Fibroblast of skin of back (primary cell): ENCODE measurements around the gene PLXNC1.

Experiments
- DNase-seq: peaks from one replicate; pipeline ENCODE4 v3.0.0-alpha.2; 2013

Gene PLXNC1

GRCh38 chr12:94244165-94245133, 96.1 kb downstream of the PLXNC1 start:
- DNase-seq: peak; percentile 8

DNA sequence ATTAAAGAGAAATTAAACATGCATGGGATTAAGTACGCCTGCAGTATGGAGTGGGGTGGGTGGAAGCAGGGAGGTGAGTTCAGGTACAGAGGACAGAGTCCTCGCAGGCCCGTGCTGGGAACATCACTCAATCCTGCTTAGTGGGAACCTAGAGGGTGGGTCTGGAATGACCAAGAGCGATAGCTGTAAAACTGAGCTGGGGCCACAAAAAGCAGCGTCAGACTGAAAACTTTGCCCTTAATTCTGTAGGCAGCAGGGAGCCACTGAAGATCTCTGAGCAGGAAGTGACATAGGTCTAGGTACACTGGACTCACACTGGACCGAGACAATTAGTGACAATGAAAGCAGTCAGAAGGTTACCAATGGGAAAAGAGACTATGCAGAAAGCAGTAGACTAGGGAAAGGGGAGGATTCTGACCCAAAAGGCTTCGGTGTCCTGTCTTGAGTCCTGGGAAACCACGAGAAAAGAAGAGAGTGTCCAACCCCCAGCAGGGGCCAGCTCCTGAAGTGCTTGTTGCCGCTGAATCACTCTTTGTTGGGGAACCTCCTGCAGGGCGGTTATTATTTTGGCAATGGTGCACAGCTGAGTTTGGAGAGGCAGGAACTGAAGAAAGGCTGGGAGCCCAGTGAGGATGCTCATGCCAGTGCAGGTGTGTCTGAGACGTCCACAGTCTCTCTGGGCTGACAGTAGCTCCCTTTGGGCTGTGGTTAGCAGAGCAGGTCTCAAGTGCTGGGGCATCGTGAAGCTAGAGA, 97.4 kb downstream of the PLXNC1 start:
- no peak for DNase-seq

DNA sequence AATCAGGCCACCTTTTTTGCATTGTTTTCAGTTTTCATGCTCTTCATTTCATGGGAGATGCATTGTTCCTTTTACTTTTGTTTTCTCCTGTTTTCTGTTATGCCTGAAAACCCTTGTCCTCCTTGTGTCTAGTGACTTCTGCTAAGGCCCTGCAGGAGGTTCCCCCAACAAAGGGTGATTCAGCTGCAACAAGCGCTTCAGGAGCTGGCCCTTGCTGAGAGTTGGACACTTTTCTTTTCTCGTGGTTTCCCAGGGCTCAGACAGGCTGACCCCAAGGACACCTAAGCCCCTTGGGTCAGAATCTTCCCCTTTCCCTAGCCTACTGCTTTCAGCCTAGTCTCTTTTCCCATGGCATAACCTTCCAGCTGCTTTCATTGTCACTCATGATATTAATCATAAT, 98.9 kb downstream of the PLXNC1 start:
- DNase-seq: no peak

DNA sequence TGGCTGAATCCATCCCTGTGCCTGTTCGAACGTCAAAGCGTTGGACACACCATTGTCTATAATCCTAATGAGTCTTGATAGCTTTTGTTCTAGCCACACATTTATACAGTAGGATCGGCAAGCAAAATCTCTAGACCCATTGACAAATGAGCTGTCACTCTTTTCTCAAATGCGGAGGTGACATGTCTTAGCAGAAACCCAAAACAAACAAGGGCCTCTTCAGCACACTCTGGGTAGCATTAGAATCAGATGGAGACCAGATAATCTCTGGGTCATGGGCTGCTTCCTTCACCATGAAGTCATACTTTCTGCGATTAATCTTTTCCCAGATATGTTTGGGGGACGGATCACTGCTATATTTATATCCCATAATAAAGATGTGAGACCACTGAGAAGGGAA, 100.2 kb downstream of the PLXNC1 start:
- no peak for DNase-seq

- no peak for DNase-seq
Observed at GRCh38 chr12:94250130-94250529, 101.8 kb downstream of the PLXNC1 start.

- DNase-seq: no peak
Observed at GRCh38 chr12:94254270-94254669, 105.9 kb downstream of the PLXNC1 start.

GRCh38 chr12:94255006-94255405, 106.6 kb downstream of the PLXNC1 start:
- DNase-seq: no peak

GRCh38 chr12:94255428-94255827, 107.1 kb downstream of the PLXNC1 start:
- DNase-seq: no peak

DNA sequence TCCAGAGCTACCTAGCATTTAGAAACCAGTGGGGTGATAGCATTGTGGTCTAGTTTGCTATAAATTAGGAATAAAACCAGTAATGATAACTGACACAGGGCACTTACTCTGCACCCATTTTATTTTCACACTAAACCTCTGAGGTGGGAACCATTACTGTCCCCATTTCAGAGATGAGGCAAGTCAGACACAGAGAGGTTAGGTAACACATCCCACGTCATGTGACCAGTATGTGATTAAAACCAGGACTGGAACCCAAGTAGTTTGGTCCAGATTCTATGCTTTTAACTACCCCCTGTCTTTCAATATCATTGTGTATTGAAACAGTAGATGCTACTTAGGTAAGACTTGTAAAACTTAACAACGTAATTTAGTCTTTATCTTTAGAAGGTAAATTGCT, 110.2 kb downstream of the PLXNC1 start:
- DNase-seq: no peak

DNA sequence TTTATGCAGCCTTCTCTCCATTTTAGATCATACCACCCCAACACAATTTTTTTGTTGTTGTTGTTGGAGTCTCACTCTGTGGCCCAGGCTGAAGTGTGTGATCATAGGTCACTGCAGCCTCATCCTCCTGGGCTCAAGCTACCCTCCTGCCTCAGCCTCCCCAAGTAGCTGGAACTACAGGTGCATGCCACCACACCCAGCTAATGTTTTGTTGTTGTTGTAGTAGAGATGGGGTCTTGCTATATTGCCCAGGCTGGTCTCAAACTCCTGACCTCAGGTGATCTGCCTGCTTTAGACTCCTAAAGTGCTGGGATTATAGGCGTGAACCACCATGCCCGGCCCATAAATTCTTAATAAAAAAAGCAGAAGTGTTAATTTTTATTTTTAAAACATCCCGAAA, 111.6 kb downstream of the PLXNC1 start:
- no peak for DNase-seq

DNA sequence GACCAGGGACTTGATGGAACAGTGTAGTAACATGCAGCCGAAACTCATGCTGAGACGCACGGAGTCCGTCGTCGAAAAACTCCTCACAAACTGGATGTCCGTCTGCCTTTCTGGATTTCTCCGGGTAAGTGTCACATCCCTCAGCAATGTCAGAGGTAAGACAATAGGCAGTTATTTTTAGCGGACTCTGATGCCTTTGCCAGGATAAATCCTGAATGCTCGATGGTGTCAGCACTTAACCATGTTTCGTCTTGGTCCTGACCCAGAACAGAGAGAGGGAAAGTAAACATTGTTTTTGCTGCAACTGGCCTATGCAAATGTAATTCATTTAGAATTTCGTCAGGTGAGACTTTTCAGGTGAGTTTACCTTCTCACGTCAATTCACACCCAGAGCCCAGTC, 112.3 kb downstream of the PLXNC1 start:
- no peak for DNase-seq

DNA sequence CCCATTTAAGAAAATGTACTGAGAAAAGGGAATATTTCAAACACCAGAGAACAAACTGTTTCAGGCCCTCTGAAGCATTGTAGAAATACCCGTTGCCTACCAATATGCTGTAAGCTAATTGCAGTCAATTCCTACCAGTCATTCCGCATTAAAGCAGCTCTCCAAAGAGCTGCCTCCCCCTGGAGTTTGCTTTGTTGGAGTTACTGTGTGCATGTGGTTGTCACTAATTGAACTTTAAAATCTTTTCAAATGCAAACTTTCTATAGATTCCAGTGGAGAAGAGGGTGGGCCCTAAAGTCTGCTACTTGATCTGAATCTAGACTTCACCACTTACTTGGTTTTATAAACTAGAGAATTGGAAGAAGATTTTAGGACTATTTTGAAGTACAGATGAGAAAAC, 112.7 kb downstream of the PLXNC1 start:
- DNase-seq: no peak

DNA sequence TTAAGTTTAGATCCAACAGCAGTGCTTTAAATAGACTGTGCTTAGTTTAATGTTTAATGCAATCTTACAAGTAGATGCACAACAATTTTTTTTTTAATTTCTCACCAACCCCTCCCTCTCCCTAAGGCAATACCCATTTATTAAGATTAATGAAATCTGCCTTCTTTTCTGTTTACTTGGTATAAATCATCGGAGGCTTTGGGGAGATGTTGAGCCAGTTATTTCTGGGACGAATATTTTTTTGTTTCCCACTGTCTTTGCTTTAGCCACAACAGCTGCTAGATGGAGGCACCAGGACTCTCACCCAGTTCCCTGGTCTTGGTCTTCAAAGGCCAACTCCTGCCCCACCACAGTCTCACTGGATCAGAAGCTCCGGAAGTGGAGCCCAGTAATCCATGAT, 113.4 kb downstream of the PLXNC1 start:
- DNase-seq: no peak

DNA sequence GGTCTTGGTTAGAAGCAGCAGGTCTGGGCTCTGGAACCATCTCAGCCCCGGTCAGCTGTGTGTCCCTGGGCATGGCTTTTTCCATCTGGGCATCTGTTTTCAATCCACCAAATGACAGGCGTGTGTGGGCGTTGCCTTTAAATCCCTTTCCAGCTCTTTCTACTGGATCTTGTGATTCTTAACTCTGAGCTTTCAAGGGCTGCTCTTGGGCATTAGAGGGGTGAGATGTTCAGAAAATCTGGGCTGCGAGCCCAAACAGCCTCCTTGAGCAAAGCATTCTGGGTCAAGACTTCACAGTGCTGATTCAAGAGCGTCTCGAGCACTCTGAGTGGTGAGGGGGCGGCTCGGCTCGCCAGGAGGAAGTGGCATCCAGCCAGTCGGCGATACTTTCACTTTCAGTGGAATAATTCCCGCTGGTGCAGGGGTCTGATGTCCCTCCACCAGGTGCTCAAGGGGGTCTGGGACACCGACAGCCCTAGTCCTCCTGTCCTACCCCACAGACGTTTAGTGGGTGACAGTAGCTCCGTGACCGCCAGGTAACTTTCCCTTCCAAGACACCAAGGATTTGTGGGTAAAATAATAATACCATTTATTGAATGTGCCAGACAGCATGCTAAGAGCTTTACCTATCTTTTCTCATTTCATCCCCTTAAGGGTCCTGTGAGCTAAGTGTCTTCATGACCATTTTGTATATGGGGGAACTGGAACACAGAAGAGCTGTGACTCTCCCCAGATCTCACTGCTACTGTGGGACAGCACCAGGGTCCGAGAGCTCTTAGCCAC, 114.0 kb downstream of the PLXNC1 start:
- DNase-seq: peak; percentile 91

GRCh38 chr12:94263011-94263811, 114.8 kb downstream of the PLXNC1 start:
- peak; percentile 11 for DNase-seq

- peak; percentile 91 for DNase-seq
Observed at GRCh38 chr12:94263905-94264561, 115.7 kb downstream of the PLXNC1 start.

DNA sequence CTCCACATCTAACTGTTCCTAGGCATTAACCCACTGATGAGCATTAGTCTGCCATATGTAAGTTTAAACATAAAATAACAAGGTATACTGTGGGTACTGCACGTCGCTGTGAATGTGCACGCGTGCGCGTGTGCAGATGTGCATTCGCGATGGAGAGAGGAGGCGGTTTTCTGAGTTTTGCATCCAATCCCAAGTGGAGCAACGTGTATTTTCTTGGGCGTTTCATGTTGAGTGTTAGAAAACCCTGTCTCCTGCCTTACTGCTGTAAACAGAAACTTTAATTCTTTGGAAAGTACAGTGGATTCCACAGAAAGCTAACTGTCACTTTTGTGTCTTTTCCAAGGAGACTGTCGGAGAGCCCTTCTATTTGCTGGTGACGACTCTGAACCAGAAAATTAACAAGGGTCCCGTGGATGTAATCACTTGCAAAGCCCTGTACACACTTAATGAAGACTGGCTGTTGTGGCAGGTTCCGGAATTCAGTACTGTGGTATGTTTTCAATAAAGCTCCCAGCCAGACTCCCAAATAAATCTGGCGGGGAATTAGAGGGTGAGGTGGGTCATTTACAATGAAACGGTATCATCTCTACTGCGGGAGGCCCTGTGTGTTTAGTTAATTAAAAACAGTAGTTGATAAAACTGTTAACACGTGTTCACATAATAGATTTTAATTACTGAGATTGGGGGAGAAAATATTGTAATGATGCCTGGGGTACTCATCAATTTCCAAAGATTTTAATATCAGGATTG, 116.5 kb downstream of the PLXNC1 start:
- peak; percentile 28 for DNase-seq

DNA sequence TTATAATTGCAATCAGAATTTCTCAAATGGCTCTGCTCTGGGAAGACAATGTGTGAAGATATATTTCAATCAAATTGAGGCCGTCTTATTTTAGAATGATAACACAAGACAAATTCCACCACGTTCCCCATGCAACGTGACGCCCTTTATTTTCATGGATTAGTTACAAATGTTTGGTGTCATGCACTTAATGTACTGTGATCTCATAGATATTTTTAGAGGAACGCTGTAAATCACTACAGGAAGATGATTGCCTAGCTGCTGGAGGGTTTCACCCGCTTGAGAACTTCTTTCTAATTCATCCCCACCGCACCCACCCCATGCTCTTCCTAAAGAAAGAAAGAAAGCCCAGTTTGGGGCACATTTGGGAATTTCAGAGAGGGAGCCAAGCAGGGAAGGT, 117.2 kb downstream of the PLXNC1 start:
- DNase-seq: peak; percentile 78

- DNase-seq: peak; percentile 76
Observed at GRCh38 chr12:94265966-94266745, 117.8 kb downstream of the PLXNC1 start.
